WTC11 (cell line): ENCODE data around the gene ZAR1. TPM values are rescaled to one million over a fixed set of nuclear protein-coding genes. Genes with fewer than 3 reads are reported as not detected.

ENCODE experiments used
- ATAC-seq: fragments of 200-7000 bp; cut with Tn5 transposase; 2 replicates; pipeline ENCODE4 v1.10.0; 2021; ENCODE audit warnings: mild to moderate bottlenecking, moderate library complexity
- CTCF ChIA-PET: fragments of 300-600 bp; sonication (Branson Sonifier 250); formaldehyde crosslinking; loops from one replicate; lab custom pipeline; 2021; ENCODE audit warnings: antibody characterized with exemption; lab: Charles Lee
- POLR2A ChIA-PET: fragments of 350-600 bp; sonication (Branson Sonifier 250); formaldehyde crosslinking; loops from one replicate; lab custom pipeline; 2021; ENCODE audit warnings: antibody characterized with exemption; lab: Charles Lee
- DNase-seq: peaks from one replicate; pipeline ENCODE4 v3.0.0; 2021; ENCODE audit warnings: low spot score
- H3K27ac Mint-ChIP-seq: 2 replicates; pipeline ENCODE4 v1.8.0; 2021; ENCODE audit warnings: mixed read lengths
- H3K27me3 Mint-ChIP-seq: 2 replicates; pipeline ENCODE4 v1.8.0; 2021; ENCODE audit warnings: low read depth, mild to moderate bottlenecking, moderate library complexity, mixed read lengths
- H3K36me3 Mint-ChIP-seq: 2 replicates; pipeline ENCODE4 v1.8.0; 2021; ENCODE audit warnings: mixed read lengths
- H3K4me1 Mint-ChIP-seq: 2 replicates; pipeline ENCODE4 v1.8.0; 2022; ENCODE audit warnings: mixed read lengths
- H3K4me3 Mint-ChIP-seq: 2 replicates; pipeline ENCODE4 v1.8.0; 2021; ENCODE audit warnings: mild to moderate bottlenecking, moderate library complexity, mixed read lengths
- H3K9me3 Mint-ChIP-seq: 2 replicates; pipeline ENCODE4 v1.8.0; 2021; ENCODE audit warnings: mixed read lengths
- AFF4 ChIP-seq: sonication (generic); formaldehyde crosslinking; IDR thresholded peaks from 2 replicates; pipeline ENCODE4 v1.8.1; 2023; ENCODE audit warnings: mild to moderate bottlenecking, missing genetic modification reagents, borderline replicate concordance
- ELF4 ChIP-seq: sonication (generic); formaldehyde crosslinking; IDR thresholded peaks from 2 replicates; pipeline ENCODE4 v1.8.1; 2022; ENCODE audit warnings: low read depth, mild to moderate bottlenecking, moderate library complexity, missing genetic modification reagents
- ERG ChIP-seq: fragments of 250-450 bp; sonication (Bioruptor Pico); IDR thresholded peaks from 2 replicates; pipeline ENCODE4 v1.8.0; 2021; ENCODE audit warnings: mild to moderate bottlenecking
- ESRRA ChIP-seq: sonication (generic); formaldehyde crosslinking; IDR thresholded peaks from 2 replicates; pipeline ENCODE4 v1.8.1; 2022; ENCODE audit warnings: mild to moderate bottlenecking, missing genetic modification reagents, borderline replicate concordance
- IRF2 ChIP-seq: sonication (generic); formaldehyde crosslinking; IDR thresholded peaks from 2 replicates; pipeline ENCODE4 v1.8.0; 2022; ENCODE audit warnings: low read depth, missing genetic modification reagents, borderline replicate concordance
- KAT7 ChIP-seq: sonication (generic); formaldehyde crosslinking; IDR thresholded peaks from 2 replicates; pipeline ENCODE4 v1.8.1; 2023; ENCODE audit warnings: missing genetic modification reagents, mild to moderate bottlenecking, borderline replicate concordance
- MYBL2 ChIP-seq: sonication (generic); formaldehyde crosslinking; IDR thresholded peaks from 2 replicates; pipeline ENCODE4 v1.8.1; 2023; ENCODE audit warnings: mild to moderate bottlenecking, moderate library complexity, missing genetic modification reagents
- NR2C2 ChIP-seq: sonication (generic); formaldehyde crosslinking; IDR thresholded peaks from 2 replicates; pipeline ENCODE4 v1.8.0; 2022; ENCODE audit warnings: mild to moderate bottlenecking, missing genetic modification reagents
- NR3C1 ChIP-seq: sonication (generic); formaldehyde crosslinking; conservative IDR thresholded peaks from 2 replicates; pipeline ENCODE4 v1.8.1; 2023; ENCODE audit warnings: low read depth, mild to moderate bottlenecking, missing genetic modification reagents
- RELA ChIP-seq: sonication (generic); formaldehyde crosslinking; IDR thresholded peaks from 2 replicates; pipeline ENCODE4 v1.8.1; 2022; ENCODE audit warnings: missing genetic modification reagents, mild to moderate bottlenecking, borderline replicate concordance
- RORB ChIP-seq: fragments of 250-450 bp; sonication (Bioruptor Pico); IDR thresholded peaks from 2 replicates; pipeline ENCODE4 v1.9.0; 2021; ENCODE audit warnings: mild to moderate bottlenecking
- TEAD1 ChIP-seq: sonication (generic); formaldehyde crosslinking; IDR thresholded peaks from 2 replicates; pipeline ENCODE4 v1.8.0; 2022; ENCODE audit warnings: mild to moderate bottlenecking, missing genetic modification reagents
- ZNF138 ChIP-seq: sonication (generic); formaldehyde crosslinking; conservative IDR thresholded peaks from 2 replicates; pipeline ENCODE4 v1.8.1; 2022; ENCODE audit warnings: mild to moderate bottlenecking, moderate library complexity, missing genetic modification reagents
- ZNF263 ChIP-seq: sonication (generic); formaldehyde crosslinking; IDR thresholded peaks from 2 replicates; pipeline ENCODE4 v1.8.1; 2022; ENCODE audit warnings: low read depth, mild to moderate bottlenecking, moderate library complexity, missing genetic modification reagents
- ZNF396 ChIP-seq: fragments of 250-450 bp; sonication (Bioruptor Pico); IDR thresholded peaks from 2 replicates; pipeline ENCODE4 v1.8.0; 2021; ENCODE audit warnings: mild to moderate bottlenecking, moderate library complexity, borderline replicate concordance
- ZNF671 ChIP-seq: fragments of 250-450 bp; sonication (Bioruptor Pico); IDR thresholded peaks from 2 replicates; pipeline ENCODE4 v1.8.0; 2021; ENCODE audit warnings: mild to moderate bottlenecking
- total RNA-seq: library from RNA; stranded (reverse); gene quantifications from 3 replicates; pipeline ENCODE4 v1.2.3, GENCODE V29; 2021
- TF ChIP-seq, protein P1 (sequence below): fragments of 250-450 bp; sonication (Bioruptor Pico); conservative IDR thresholded peaks from 2 replicates; pipeline ENCODE4 v1.9.0; 2021; ENCODE audit warnings: mild to moderate bottlenecking
- TF ChIP-seq, protein P2 (sequence below): fragments of 250-450 bp; sonication (Bioruptor Pico); IDR thresholded peaks from 2 replicates; pipeline ENCODE4 v2.1.2; 2022; ENCODE audit warnings: mild to moderate bottlenecking, moderate library complexity
- TF ChIP-seq, protein P3 (sequence below): sonication (generic); formaldehyde crosslinking; IDR thresholded peaks from 2 replicates; pipeline ENCODE4 v1.8.0; 2022; ENCODE audit warnings: mild to moderate bottlenecking, missing genetic modification reagents

ZAR1 gene
- total RNA-seq, 1 experiment from 2014 or later, result 1.4 TPM

DNA sequence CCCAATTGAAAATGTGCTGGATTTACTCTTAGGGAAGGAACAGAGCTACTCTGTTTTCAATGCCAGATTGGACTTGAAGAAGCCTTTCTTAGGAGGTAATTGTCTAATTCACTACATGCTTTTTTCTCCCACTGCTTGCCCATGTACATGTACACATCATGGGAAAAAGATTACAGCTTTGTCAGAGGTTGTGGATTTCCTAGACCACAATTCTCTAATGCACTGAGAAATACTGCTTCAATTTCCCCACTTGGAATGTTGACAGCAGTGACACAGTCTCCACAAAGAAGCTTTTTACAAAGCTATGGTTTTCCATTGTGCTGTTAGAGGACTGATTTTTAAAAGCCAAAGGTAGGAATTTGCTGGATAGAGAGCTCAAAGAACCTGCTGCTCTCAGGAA, 19.5 kb downstream of the ZAR1 start (continued):
- TF ChIP-seq, protein P1, sequence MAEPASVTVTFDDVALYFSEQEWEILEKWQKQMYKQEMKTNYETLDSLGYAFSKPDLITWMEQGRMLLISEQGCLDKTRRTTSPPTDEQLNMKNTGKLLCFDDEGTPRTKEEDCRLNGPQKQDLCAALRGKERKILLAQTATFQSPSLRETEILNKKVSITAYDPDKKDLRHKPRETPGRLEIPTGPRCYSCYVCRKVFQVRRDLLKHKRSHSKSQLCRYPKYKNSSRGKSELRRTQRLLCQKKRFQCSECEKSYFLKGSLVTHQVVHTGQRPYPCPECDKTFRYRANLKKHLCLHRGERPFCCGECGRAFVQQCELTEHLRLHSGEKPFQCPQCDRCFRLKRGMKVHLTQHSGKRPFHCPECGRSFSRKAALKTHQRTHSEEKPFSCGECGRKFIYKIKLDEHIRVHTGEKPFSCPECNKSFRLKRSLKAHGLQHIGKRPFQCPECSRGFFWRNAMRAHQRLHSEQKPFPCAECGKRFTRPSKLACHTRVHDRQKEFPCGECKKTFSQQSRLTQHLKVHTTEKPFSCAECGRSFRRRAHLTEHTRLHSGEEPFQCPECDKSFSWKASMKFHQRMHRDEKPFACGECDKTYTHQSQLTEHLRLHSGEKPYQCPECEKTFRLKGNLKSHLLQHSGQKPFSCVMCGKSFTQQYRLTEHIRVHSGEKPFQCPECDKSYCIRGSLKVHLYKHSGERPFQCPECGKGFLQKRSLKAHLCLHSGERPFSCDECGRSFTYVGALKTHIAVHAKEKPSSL (CRISPR knock-in tag), result no peak
- TF ChIP-seq, all 79 proteins: peak for 0

DNA sequence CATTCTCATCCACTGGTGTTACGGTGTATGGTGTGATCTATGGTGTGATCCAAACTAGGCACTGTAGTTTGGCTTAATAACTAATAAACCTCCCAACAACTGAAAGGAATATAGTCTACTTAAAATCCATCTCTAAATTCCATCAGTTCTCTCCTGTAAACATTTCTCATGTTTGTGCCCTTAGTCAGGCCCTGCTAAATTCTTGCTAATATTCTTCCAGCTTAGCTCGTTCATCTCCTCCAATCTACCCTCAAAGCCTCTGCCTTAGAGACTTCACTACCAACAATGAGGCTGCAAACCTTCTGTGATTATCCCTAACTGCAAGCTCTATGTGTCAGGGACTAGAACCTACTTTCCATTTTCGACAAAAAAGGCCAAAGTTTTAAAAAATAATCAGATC, 28.1 kb downstream of the ZAR1 start:
- Mint-ChIP-seq H3K4me1 (no peaks in the 10 kb centered on the region), H3K4me3 (no peak overlapping the region), H3K27me3 (no peaks in the 10 kb centered on the region), H3K9me3 (no peaks in the 10 kb centered on the region), H3K36me3 (peaks cover 44% of the 10 kb centered on the region), H3K27ac (no peak overlapping the region)
- TF ChIP-seq, protein P2, sequence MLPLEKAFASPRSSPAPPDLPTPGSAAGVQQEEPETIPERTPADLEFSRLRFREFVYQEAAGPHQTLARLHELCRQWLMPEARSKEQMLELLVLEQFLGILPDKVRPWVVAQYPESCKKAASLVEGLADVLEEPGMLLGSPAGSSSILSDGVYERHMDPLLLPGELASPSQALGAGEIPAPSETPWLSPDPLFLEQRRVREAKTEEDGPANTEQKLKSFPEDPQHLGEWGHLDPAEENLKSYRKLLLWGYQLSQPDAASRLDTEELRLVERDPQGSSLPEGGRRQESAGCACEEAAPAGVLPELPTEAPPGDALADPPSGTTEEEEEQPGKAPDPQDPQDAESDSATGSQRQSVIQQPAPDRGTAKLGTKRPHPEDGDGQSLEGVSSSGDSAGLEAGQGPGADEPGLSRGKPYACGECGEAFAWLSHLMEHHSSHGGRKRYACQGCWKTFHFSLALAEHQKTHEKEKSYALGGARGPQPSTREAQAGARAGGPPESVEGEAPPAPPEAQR (CRISPR knock-in tag), result no peak
- TF ChIP-seq ERG (CRISPR knock-in tag), result no peak
- no peak for TF ChIP-seq KAT7 (CRISPR knock-in tag)
- TF ChIP-seq RORB (CRISPR knock-in tag), result no peak
- no peak for TF ChIP-seq IRF2 (CRISPR knock-in tag)
- no peak for TF ChIP-seq ELF4 (CRISPR knock-in tag)
- TF ChIP-seq ZNF138 (CRISPR knock-in tag), result no peak
- no peak for TF ChIP-seq AFF4 (CRISPR knock-in tag)
- no peak for TF ChIP-seq ZNF671 (CRISPR knock-in tag)
- TF ChIP-seq, protein P3, sequence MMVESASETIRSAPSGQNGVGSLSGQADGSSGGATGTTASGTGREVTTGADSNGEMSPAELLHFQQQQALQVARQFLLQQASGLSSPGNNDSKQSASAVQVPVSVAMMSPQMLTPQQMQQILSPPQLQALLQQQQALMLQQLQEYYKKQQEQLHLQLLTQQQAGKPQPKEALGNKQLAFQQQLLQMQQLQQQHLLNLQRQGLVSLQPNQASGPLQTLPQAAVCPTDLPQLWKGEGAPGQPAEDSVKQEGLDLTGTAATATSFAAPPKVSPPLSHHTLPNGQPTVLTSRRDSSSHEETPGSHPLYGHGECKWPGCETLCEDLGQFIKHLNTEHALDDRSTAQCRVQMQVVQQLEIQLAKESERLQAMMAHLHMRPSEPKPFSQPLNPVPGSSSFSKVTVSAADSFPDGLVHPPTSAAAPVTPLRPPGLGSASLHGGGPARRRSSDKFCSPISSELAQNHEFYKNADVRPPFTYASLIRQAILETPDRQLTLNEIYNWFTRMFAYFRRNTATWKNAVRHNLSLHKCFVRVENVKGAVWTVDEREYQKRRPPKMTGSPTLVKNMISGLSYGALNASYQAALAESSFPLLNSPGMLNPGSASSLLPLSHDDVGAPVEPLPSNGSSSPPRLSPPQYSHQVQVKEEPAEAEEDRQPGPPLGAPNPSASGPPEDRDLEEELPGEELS (CRISPR knock-in tag), result no peak
- TF ChIP-seq NR3C1, result no peak
- no peak for TF ChIP-seq TEAD1 (CRISPR knock-in tag)
- TF ChIP-seq NR2C2 (CRISPR knock-in tag), result no peak
- no peak for TF ChIP-seq RELA (CRISPR knock-in tag)
- TF ChIP-seq ZNF263 (CRISPR knock-in tag), result no peak
- TF ChIP-seq MYBL2 (CRISPR knock-in tag), result no peak
- no peak for TF ChIP-seq ESRRA (CRISPR knock-in tag)
- no peak for TF ChIP-seq ZNF396 (CRISPR knock-in tag)
- POLR2A ChIA-PET, result no interaction called here
- CTCF ChIA-PET, result no interaction called here
- no peak for DNase-seq
- ATAC-seq, result no peak
